ENCODE results near the gene MAMLD1.

DNA sequence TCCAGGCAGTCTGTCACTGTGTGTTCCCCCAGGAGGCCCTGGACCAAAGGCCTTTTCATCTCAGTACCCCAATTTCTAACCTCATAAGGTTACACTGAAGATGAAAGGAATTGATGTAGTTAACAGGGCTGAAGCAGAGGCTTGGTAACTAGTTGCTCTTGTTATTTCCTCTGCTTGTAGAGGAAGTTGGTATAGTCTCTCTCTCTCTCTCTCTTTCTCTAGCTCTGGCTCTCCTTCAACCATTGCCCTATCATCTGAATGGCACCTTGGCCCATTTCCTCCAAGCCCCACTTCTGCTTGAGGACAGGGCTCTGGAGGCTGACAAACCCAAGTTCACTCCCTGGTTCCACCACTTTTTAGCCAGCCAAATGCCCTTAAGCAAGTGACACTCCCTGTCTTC, 96.1 kb downstream of the MAMLD1 start:
- TF ChIP-seq, protein P1, sequence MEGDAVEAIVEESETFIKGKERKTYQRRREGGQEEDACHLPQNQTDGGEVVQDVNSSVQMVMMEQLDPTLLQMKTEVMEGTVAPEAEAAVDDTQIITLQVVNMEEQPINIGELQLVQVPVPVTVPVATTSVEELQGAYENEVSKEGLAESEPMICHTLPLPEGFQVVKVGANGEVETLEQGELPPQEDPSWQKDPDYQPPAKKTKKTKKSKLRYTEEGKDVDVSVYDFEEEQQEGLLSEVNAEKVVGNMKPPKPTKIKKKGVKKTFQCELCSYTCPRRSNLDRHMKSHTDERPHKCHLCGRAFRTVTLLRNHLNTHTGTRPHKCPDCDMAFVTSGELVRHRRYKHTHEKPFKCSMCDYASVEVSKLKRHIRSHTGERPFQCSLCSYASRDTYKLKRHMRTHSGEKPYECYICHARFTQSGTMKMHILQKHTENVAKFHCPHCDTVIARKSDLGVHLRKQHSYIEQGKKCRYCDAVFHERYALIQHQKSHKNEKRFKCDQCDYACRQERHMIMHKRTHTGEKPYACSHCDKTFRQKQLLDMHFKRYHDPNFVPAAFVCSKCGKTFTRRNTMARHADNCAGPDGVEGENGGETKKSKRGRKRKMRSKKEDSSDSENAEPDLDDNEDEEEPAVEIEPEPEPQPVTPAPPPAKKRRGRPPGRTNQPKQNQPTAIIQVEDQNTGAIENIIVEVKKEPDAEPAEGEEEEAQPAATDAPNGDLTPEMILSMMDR (IDR thresholded peaks at IDR 0.05; ENCODE audit: poor library complexity): no peak
- TF ChIP-seq EZH2 (IDR thresholded peaks at IDR 0.05; ENCODE audit: borderline replicate concordance): no peak
